Tibial nerve (tissue), 3 donors: Measurements from ENCODE around the gene RBM19.

Experiments used
- CTCF ChIP-seq, 5 experiments: fragments of 200-600 bp in 3 of 5; fragments of 450-650 bp in 2 of 5; sonication (generic) in 3 of 5; IDR thresholded peaks; one replicate each; pipeline ENCODE4 v1.5.1; 2016 to 2019; ENCODE audit warnings: antibody characterized with exemption in 5 of 5, mild to moderate bottlenecking in 3 of 5, moderate library complexity in 2 of 5
- POLR2A ChIP-seq, 2 donors: fragments of 450-650 bp; IDR thresholded peaks; one replicate each; pipeline ENCODE4 v1.6.1; 2017; ENCODE audit warnings: antibody characterized with exemption in 2 of 2, mild to moderate bottlenecking in 2 of 2, moderate library complexity in 2 of 2

DNA sequence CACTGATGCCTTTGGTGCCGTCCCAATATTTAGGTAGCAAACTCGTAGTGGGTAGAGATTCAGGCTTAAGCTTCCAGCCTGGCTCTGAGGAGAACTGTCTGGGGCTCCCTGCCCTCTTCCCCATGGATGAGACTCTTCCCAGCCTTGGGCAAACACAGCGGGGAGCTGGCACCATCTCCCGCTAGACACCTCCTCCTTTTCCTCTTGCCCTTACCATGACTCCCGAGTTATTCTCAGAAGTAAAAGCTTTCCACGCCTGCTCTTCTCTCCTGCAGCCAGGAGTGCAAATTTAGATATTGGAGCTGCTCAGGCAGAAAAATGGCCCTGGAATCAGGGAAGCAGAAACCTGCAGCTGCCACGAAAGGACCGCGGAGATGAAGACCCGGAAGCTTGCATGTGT is 45.6 kb upstream of the RBM19 start:
- no peak for TF ChIP-seq CTCF (IDR thresholded peaks at IDR 0.05)
- no peak for TF ChIP-seq POLR2A (IDR thresholded peaks at IDR 0.05)
